Ramos (cell line): Measurements from ENCODE around the gene FBXO34.

ENCODE experiments used
- in situ Hi-C: fragments of 300-500 bp; cut with MboI; formaldehyde crosslinking; loops from one replicate; pipeline ENCODE4 v1.14.3; 2022; ENCODE audit warnings: low sequenced_read_pairs; ENCODE audit not compliant: unreplicated experiment

Gene FBXO34

GRCh38 chr14:55271572-55272298 is 514 bp downstream of the FBXO34 start:
- in situ Hi-C loops = loop anchor here (5.0 kb wide), 1 partner anchor 81 kb away; no protein-coding TSS in a partner anchor

DNA sequence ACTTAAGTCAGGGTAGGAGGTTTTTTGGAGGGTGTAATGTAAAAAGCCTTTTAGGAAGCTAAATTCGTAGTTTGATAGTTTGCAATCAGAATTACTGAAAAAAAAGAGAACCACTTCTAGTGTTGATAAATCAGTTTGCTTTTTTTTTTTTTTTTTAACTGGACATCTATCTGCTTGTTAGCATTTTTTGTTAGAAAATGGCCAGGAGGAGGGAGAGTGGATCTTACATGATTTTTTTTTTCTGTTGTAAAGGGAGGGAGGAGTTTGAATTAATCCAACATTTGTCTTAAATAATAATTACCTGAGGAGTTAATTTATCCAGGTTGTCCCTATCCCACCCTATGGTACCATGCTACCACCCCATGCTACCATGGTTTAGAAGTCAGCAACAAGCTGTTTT is 1.2 kb downstream of the FBXO34 start:
- in situ Hi-C loops = loop anchor here (5.0 kb wide), 1 partner anchor 80 kb away; no protein-coding TSS in a partner anchor

GRCh38 chr14:55272922-55273321 is 1.7 kb downstream of the FBXO34 start:
- in situ Hi-C loops = loop anchor here (5.0 kb wide), 1 partner anchor 79 kb away; no protein-coding TSS in a partner anchor

DNA sequence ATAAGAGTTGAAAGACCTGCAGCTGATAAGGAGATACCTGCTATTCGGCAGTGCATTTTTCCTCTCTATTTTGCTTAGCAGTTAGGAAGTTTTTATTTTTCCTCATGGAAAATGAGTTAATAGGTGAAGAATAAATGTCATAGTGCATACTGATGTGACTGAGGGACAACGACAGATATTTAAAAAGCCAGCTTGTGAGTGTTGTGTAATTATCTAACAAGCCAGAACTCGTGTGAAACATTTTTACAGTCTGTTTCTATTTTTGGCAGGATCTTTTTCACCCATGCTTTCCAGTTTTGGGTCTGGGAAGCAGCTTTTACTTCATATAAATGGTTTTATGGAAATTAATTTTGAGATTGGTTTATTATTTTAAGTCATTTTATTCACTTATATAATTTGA is 2.9 kb downstream of the FBXO34 start:
- in situ Hi-C loops = loop anchor here (5.0 kb wide), 1 partner anchor 78 kb away; no protein-coding TSS in a partner anchor

GRCh38 chr14:55274751-55275150 is 3.5 kb downstream of the FBXO34 start:
- in situ Hi-C loops = loop anchor here (5.0 kb wide), 1 partner anchor 78 kb away; no protein-coding TSS in a partner anchor

DNA sequence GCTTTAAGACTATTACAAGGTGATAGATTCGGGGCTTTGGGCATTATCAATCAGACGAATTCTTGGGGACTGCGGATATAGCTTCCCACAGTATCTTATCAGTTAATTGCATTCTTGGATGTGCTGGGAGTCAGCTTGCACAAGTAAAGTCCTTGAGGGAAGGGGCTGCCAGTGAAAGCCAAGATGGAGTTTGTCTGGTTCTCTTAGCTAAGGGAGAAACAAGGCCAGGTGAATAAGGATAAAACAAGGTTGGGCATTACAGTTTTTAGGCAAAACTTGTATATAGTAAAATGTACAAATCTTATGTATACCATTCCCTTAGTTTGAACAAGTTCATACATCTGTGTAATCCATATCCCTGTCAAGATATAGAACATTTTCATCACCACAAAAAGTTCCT is 5.5 kb downstream of the FBXO34 start:
- in situ Hi-C loops = no loop called here

- in situ Hi-C loops = no loop called here
These were observed 6.9 kb downstream of the FBXO34 start for GRCh38 chr14:55277972-55278740.

DNA sequence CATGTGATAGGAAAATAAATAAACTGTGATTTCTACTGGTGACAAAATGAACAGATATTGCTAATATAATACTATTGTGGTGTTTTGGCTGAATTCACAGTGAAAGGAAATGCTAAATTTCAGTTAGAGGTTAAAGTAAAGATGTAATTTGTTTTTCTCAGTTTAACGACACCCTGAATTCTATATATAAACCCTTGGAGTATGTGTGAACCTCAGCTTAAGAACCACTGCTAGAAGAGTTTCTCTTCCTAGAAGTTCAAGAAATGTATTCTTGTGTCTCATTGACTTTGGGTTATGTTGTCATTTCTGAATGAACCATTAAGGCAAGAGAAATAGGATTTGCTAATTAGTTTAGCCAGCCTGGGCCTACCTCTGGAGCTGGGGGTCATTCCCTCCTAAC is 8.2 kb downstream of the FBXO34 start:
- in situ Hi-C loops = no loop called here

DNA sequence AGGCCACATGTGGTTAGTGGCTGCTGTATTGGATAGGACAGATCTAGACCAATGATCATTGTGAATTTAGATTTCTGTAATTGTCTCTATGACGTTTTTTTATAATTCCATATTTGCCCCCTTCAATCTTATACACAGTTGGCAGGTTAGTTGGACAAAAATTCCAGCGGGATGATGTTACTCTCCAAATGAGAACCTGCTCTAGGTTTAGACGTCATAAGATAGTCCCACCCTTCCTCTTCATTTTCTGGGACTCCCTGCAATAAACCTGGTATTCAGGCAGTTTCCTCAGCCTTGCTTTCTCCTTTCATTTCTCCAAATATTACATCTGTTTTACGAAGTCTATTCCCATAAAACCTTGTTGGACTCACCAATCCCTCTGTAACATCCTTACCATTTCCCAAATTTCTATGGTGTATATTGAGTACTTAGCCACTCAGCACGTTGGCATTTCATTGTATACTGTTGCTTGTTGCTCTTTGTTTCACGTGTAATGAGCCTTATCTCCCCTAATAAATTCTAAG is 10.2 kb downstream of the FBXO34 start:
- in situ Hi-C loops = no loop called here

- in situ Hi-C loops = no loop called here
These were observed 13.9 kb downstream of the FBXO34 start for GRCh38 chr14:55285048-55285652.

DNA sequence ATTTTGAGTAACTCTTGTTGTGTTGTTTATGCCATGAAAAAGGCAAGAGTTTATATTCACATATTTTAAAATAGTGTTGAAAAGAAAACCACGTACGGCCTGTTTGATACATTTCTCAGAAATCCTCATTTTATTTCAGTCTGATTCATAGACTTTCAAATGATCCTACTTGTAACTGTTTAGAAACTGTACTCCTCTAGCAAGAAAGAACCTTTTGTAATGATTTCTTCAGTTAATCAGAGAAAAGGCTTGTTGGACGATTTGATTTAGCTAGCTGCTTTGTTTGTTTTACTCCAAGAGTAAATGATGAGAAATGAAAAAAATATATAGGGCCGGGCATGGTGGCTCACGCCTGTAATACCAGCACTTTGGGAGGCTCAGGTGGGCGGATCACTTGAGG is 17.2 kb downstream of the FBXO34 start:
- in situ Hi-C loops = no loop called here

DNA sequence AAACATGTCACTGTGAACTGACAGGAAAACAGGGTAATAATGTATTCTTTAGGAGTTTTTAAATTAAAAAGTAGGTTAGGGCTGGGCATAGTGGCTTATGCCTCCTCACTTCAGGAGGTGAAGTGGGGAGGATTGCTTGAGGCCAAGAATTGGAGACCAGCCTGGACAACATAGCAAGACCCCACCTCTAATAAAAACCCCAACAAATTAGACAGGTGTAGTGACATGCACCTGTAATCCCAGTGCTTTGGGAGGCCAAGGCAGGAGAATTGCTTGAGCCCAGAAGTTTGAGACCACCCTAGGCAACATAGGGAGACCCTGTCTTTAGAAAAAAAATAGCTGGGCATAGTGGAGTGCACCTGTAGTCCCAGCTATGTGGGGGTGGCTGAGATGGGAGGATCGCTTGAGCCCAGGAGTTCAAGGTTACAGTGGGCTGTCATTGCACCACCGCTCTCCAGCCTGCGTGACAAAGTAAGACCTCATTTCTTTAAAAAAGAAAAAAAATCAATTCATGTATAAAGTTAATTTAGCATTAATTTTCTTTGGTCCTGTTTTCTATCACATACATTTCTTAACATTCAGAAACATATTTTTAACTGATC is 20.4 kb downstream of the FBXO34 start:
- in situ Hi-C loops = no loop called here

DNA sequence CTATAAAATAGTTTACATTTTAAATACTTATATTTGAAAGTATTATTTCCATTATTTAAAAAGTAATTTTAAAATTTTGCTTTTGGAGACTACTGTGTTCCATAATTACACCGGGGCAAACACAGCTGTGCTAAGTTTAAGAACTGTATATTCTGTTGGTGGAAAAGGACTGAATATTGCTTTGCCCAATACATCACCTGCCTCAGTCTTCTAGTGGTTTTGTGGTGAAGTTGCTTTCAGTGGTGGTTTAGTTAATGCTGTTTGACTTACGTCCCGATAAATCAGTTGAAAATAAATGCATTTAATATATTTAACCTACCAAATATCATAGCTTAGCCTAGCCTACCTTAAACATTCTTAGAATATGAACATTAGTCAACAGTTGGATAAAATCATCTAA is 23.4 kb downstream of the FBXO34 start:
- in situ Hi-C loops = no loop called here

- in situ Hi-C loops = no loop called here
These were observed 26.6 kb downstream of the FBXO34 start for GRCh38 chr14:55297611-55298499.

DNA sequence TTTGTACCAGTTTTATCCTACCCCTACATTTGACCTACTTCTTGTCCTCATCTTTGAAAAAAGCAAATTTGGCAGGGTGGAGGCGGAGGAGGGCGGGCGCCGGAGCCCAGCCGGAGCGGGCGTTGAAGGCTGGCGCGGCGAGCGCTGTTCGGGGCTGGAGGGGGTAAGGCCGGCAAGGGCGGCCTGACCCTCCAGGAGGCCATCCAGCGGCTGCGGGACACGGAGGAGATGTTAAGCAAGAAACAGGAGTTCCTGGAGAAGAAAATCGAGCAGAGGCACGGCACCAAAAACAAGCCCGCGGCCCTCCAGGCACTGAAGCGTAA is 27.2 kb downstream of the FBXO34 start:
- in situ Hi-C loops = no loop called here

DNA sequence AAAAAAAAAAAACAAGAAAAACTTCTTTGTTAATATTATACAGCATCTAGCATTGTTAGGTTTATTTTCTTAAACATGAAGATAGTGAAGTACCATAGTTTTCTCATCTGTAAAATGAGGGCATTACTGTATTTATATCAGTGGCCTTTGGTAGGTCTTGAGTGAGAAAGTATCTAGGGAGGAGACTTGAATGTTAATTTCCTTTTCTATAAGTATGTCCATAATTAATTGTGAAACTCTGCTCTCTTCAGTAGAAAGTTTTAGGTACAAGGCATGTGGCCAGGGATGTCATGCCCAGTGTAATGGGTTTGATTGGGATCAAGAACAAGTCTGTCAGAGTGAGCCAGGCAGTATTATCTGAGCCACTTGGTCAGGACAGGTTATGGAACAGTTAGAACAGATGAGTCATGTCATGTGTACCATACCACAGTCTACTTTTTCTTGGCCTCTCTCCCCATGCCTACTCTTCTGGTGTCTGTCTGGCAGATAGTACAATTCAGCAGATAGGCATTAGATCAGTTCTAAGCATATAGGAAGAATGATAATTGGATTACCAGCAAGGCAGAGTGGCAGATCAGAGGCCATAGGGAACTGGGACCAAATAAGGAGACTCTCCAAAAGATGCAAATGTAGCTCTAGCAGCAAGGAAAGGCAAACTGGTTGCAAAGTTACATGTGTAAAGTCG is 30.4 kb downstream of the FBXO34 start:
- in situ Hi-C loops = no loop called here

- in situ Hi-C loops = no loop called here
These were observed 31.3 kb downstream of the FBXO34 start for GRCh38 chr14:55302367-55303124.

- in situ Hi-C loops = no loop called here
These were observed 31.9 kb downstream of the FBXO34 start for GRCh38 chr14:55303125-55303499.
